LHCN-M2 (cell line): ENCODE measurements around the gene ABCE1. TPM values are rescaled to one million over a fixed set of nuclear protein-coding genes. Genes with fewer than 3 reads are reported as not detected.

ENCODE experiments used
- DNase-seq: peaks from one replicate; pipeline ENCODE4 v3.0.0-alpha.2; 2012; ENCODE audit warnings: low read depth
- polyA plus RNA-seq: library from polyadenylated mRNA; unstranded; fragments of >200 nt; gene quantifications from one replicate; pipeline ENCODE4 v1.2.1, GENCODE V29; 2012; ENCODE audit warnings: missing spikeins
- total RNA-seq: library from RNA; depleted of rRNA; stranded (reverse); fragments of >200 nt; gene quantifications from 2 replicates; pipeline ENCODE4 v1.2.3, GENCODE V29; 2014; rRNA removed

ABCE1 gene
- total RNA-seq: 183 and 197 TPM in 2 replicates
- polyA plus RNA-seq: 37.9 TPM

- DNase-seq: peak; percentile 98
Measured at GRCh38 chr4:145097821-145098674, at the start of gene ABCE1, which contains the start of gene ANAPC10. TSS of gene ABCE1 (plus strand) at chr4:145098311. CDS start at chr4:145104413, 6,102 bp downstream. TSS of gene ANAPC10 (minus strand) at chr4:145098196. CDS start at chr4:145096099, 2,097 bp downstream.

- DNase-seq: no peak
Measured at GRCh38 chr4:145048817-145049216, 49.3 kb upstream of the ABCE1 start.

GRCh38 chr4:145049241-145049640 lies 48.9 kb upstream of the ABCE1 start:
- no peak for DNase-seq

GRCh38 chr4:145055533-145056257 lies 42.4 kb upstream of the ABCE1 start:
- no peak for DNase-seq

GRCh38 chr4:145056325-145057130 lies 41.6 kb upstream of the ABCE1 start:
- no peak for DNase-seq

- DNase-seq: no peak
Measured at GRCh38 chr4:145058256-145058655, 39.9 kb upstream of the ABCE1 start.

- DNase-seq: peak; percentile 58
Measured at GRCh38 chr4:145061318-145061920, 36.7 kb upstream of the ABCE1 start.

- peak; percentile 19 for DNase-seq
Measured at GRCh38 chr4:145066063-145066501, 32.0 kb upstream of the ABCE1 start.

GRCh38 chr4:145069361-145069760 lies 28.8 kb upstream of the ABCE1 start:
- DNase-seq: peak; percentile 66

GRCh38 chr4:145071560-145071959 lies 26.6 kb upstream of the ABCE1 start:
- DNase-seq: no peak

GRCh38 chr4:145075742-145076468 lies 22.2 kb upstream of the ABCE1 start:
- DNase-seq: no peak

GRCh38 chr4:145076469-145076855 lies 21.6 kb upstream of the ABCE1 start:
- peak; percentile 16 for DNase-seq

- no peak for DNase-seq
Measured at GRCh38 chr4:145081756-145082155, 16.4 kb upstream of the ABCE1 start.

GRCh38 chr4:145083891-145084605 lies 14.1 kb upstream of the ABCE1 start:
- no peak for DNase-seq

GRCh38 chr4:145090380-145090779 lies 7.7 kb upstream of the ABCE1 start:
- no peak for DNase-seq

GRCh38 chr4:145093638-145094037 lies 4.5 kb upstream of the ABCE1 start:
- DNase-seq: no peak

GRCh38 chr4:145097331-145097820 lies 735 bp upstream of the ABCE1 start:
- no peak for DNase-seq

GRCh38 chr4:145098675-145099037 lies 545 bp downstream of the ABCE1 start:
- peak; percentile 72 for DNase-seq

GRCh38 chr4:145099653-145100052 lies 1.5 kb downstream of the ABCE1 start:
- peak; percentile 2 for DNase-seq

GRCh38 chr4:145101091-145101490 lies 3.0 kb downstream of the ABCE1 start:
- peak; percentile 17 for DNase-seq
